A172 (cell line): ENCODE data around the gene MEX3D. TPM values are rescaled to one million over a fixed set of nuclear protein-coding genes. Genes with fewer than 3 reads are reported as not detected.

Experiments
- DNase-seq: peaks from one replicate; pipeline ENCODE4 v3.0.0-alpha.2; 2015; ENCODE audit warnings: low spot score
- total RNA-seq: library from RNA; depleted of rRNA; stranded (reverse); fragments of >200 nt; shearing (Covaris generic); gene quantifications from 2 replicates; pipeline ENCODE4 v1.2.3, GENCODE V29; 2014; rRNA removed

Gene MEX3D
- total RNA-seq: 63.7 and 79.0 TPM in 2 replicates

- DNase-seq: peak; percentile 36
These were observed at the start of gene MEX3D for GRCh38 chr19:1568320-1569019. TSS of gene MEX3D (minus strand) at chr19:1568325. CDS start at chr19:1568058, 267 bp downstream.

GRCh38 chr19:1616875-1617274 lies 48.8 kb upstream of the MEX3D start:
- no peak for DNase-seq

- no peak for DNase-seq
These were observed 48.3 kb upstream of the MEX3D start for GRCh38 chr19:1616396-1616795.

- no peak for DNase-seq
These were observed 47.1 kb upstream of the MEX3D start for GRCh38 chr19:1615156-1615765.

- DNase-seq: no peak
These were observed 45.9 kb upstream of the MEX3D start for GRCh38 chr19:1613808-1614570.

- DNase-seq: no peak
These were observed 45.0 kb upstream of the MEX3D start for GRCh38 chr19:1613146-1613545.

GRCh38 chr19:1612114-1613086 lies 44.3 kb upstream of the MEX3D start:
- DNase-seq: no peak

- DNase-seq: no peak
These were observed 43.2 kb upstream of the MEX3D start for GRCh38 chr19:1611353-1611752.

- no peak for DNase-seq
These were observed 42.5 kb upstream of the MEX3D start for GRCh38 chr19:1610579-1610978.

GRCh38 chr19:1609680-1610474 lies 41.8 kb upstream of the MEX3D start:
- no peak for DNase-seq

- no peak for DNase-seq
These were observed 40.9 kb upstream of the MEX3D start for GRCh38 chr19:1609103-1609396.

GRCh38 chr19:1608359-1609102 lies 40.4 kb upstream of the MEX3D start:
- DNase-seq: peak; percentile 76

GRCh38 chr19:1606138-1606651 lies 38.1 kb upstream of the MEX3D start:
- DNase-seq: no peak

GRCh38 chr19:1605236-1606137 lies 37.4 kb upstream of the MEX3D start, which contains the start of gene UQCR11:
TSS of gene UQCR11 (minus strand) at chr19:1605462. CDS start at chr19:1605409, 53 bp downstream.
- DNase-seq: peak; percentile 94

GRCh38 chr19:1602091-1602707 lies 34.1 kb upstream of the MEX3D start:
- DNase-seq: no peak

GRCh38 chr19:1601613-1602064 lies 33.5 kb upstream of the MEX3D start:
- no peak for DNase-seq

- DNase-seq: no peak
These were observed 31.3 kb upstream of the MEX3D start for GRCh38 chr19:1599460-1599846.

GRCh38 chr19:1598777-1599459 lies 30.8 kb upstream of the MEX3D start:
- DNase-seq: no peak
